BLaER1 treated with 17β-estradiol and CSF1 and Interleukin-3, amounts not matched to agents 10 nM and 100 nM (cell line): Measurements from ENCODE around the gene EID3.

Experiments
- H3K27ac ChIP-seq, 11 experiments: shearing (Covaris generic); formaldehyde crosslinking; 2 replicates each; pipeline ENCODE4 v1.8.1; 2022
- H3K27me3 ChIP-seq, 11 experiments: shearing (Covaris generic); formaldehyde crosslinking; 2 replicates each; pipeline ENCODE4 v1.8.1; 2022
- H3K36me3 ChIP-seq, 11 experiments: shearing (Covaris generic); formaldehyde crosslinking; 2 replicates each; pipeline ENCODE4 v1.8.1; 2022
- H3K4me1 ChIP-seq, 10 experiments: shearing (Covaris generic); formaldehyde crosslinking; 2 replicates each; pipeline ENCODE4 v1.8.1; 2022
- H3K4me2 ChIP-seq, 11 experiments: shearing (Covaris generic); formaldehyde crosslinking; 2 replicates each; pipeline ENCODE4 v1.8.1; 2022
- H3K4me3 ChIP-seq, 10 experiments: shearing (Covaris generic); formaldehyde crosslinking; 2 replicates each; pipeline ENCODE4 v1.8.1; 2022
- H3K9ac ChIP-seq, 11 experiments: shearing (Covaris generic); formaldehyde crosslinking; 2 replicates each; pipeline ENCODE4 v1.8.1; 2022
- H3K9me3 ChIP-seq, 11 experiments: shearing (Covaris generic); formaldehyde crosslinking; replicated peaks in 1 of 11; 2 replicates each; pipeline ENCODE4 v1.8.1; 2022
- H4K20me1 ChIP-seq, 11 experiments: shearing (Covaris generic); formaldehyde crosslinking; 2 replicates each; pipeline ENCODE4 v1.8.1; 2022
- Cebpa-rat ChIP-seq, 11 experiments: shearing (Covaris generic); IDR thresholded peaks; 2 replicates each; pipeline ENCODE4 v1.8.1; 2022

EID3 gene

DNA sequence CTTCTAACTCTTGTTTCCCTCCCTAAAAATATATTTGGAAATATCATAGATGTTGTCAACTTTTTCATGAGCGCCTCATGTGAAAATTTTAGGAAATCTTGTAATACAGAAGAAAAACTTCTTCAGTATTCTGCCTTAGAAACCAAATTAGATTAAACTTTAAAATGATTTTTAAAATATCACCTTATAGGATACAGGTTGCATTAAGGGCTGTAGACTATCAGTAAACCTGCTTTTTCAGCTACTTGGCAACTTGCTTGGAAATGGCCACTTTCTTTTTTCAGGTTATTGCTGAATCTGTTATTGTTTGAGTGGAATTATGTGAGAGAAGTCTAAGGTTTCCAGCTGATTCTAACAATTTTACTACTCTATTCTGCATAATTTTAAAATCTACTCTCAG is 9.1 kb downstream of the EID3 start:
- peaks cover 0 to 8% (median 0%) of the 10 kb centered on the region in 10 experiments; a peak in 6 of 20 replicates for H3K4me1 ChIP-seq
- H3K4me3 ChIP-seq: no peak overlapping the region
- H3K9ac ChIP-seq: no peak overlapping the region
- TF ChIP-seq Cebpa-rat (IDR thresholded peaks at IDR 0.05): no peak
- H3K9me3 ChIP-seq: no peaks in the 10 kb centered on the region
- no peaks in the 10 kb centered on the region for H3K27me3 ChIP-seq
- no peak overlapping the region for H3K27ac ChIP-seq
- peaks cover 24 to 100% (median 66%) of the 10 kb centered on the region in 11 experiments for H4K20me1 ChIP-seq
- H3K4me2 ChIP-seq: no peak overlapping the region
- H3K36me3 ChIP-seq: peaks cover 85 to 100% (median 98%) of the 10 kb centered on the region in 11 experiments

DNA sequence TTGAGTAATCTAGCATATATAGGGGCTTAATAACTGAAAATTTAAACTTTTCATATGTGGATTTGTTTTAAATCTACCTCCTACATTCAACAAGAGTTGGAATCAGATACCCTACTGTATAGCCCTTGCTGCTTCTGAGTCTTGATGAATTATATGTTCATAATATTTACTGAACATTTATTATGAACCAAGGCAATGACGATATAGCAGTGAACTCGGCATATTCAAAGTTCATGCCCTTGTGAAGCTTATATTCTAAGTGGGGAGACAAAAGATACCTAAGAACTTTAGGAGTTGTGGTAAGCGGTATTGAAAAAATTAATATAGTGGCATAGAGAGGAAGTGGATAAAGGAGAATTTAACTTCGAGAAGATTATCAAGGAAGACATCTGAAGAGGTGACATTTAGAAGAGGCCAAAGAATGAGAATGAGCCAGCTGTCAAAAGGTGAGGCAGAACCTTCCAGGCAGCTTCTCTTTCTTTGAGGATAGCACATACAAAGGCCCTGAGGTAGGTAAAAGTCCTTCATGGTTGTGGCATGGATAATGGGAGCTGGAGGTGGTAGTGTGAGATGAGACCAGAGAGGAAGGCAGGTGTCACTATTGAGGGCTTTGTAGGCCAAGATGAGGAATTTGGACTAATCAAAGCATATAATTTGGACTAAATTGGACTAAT is 10.2 kb downstream of the EID3 start:
- no peak overlapping the region for H3K4me3 ChIP-seq
- no peak overlapping the region for H3K27ac ChIP-seq
- no peaks in the 10 kb centered on the region for H3K27me3 ChIP-seq
- H3K9ac ChIP-seq: no peak overlapping the region
- H3K36me3 ChIP-seq: peaks cover 95 to 100% (median 99%) of the 10 kb centered on the region in 11 experiments
- H3K4me1 ChIP-seq: peaks cover 0 to 8% (median 0%) of the 10 kb centered on the region in 10 experiments; a peak in 6 of 20 replicates
- H4K20me1 ChIP-seq: peaks cover 17 to 100% (median 64%) of the 10 kb centered on the region in 11 experiments; a peak in 20 of 22 replicates
- peak overlapping the region in 1 of 11 experiments; percentile 42; a peak in 2 of 22 replicates for H3K4me2 ChIP-seq
- no peaks in the 10 kb centered on the region for H3K9me3 ChIP-seq
- TF ChIP-seq Cebpa-rat (IDR thresholded peaks at IDR 0.05): no peak

DNA sequence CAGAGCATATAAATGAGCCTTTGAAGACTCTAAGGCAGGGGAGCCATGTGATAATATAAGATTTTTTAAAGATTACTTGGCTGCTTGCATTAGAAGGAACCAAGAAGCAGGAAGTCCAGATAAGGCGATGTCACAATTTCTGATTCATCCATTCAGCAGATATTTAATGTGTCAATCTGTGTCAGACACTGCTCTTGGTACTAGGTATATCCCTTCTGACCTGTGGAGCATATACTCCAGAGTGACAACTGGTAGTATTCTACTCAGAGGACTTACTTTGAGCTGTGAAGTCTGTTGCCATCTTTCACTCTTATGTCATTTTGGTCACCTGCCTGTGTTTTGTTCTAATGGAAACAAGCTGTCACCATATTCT is 10.7 kb downstream of the EID3 start:
- H3K36me3 ChIP-seq: peaks cover 97 to 100% (median 99%) of the 10 kb centered on the region in 11 experiments
- peaks cover 11 to 100% (median 58%) of the 10 kb centered on the region in 11 experiments; a peak in 20 of 22 replicates for H4K20me1 ChIP-seq
- H3K9me3 ChIP-seq: no peaks in the 10 kb centered on the region
- H3K4me2 ChIP-seq: peak overlapping the region in 1 of 11 experiments; percentile 42; a peak in 2 of 22 replicates
- no peak overlapping the region for H3K27ac ChIP-seq
- no peaks in the 10 kb centered on the region for H3K27me3 ChIP-seq
- no peak overlapping the region for H3K4me3 ChIP-seq
- no peak for TF ChIP-seq Cebpa-rat (IDR thresholded peaks at IDR 0.05)
- peaks cover 0 to 8% (median 0%) of the 10 kb centered on the region in 10 experiments; a peak in 6 of 20 replicates for H3K4me1 ChIP-seq
- no peak overlapping the region for H3K9ac ChIP-seq

DNA sequence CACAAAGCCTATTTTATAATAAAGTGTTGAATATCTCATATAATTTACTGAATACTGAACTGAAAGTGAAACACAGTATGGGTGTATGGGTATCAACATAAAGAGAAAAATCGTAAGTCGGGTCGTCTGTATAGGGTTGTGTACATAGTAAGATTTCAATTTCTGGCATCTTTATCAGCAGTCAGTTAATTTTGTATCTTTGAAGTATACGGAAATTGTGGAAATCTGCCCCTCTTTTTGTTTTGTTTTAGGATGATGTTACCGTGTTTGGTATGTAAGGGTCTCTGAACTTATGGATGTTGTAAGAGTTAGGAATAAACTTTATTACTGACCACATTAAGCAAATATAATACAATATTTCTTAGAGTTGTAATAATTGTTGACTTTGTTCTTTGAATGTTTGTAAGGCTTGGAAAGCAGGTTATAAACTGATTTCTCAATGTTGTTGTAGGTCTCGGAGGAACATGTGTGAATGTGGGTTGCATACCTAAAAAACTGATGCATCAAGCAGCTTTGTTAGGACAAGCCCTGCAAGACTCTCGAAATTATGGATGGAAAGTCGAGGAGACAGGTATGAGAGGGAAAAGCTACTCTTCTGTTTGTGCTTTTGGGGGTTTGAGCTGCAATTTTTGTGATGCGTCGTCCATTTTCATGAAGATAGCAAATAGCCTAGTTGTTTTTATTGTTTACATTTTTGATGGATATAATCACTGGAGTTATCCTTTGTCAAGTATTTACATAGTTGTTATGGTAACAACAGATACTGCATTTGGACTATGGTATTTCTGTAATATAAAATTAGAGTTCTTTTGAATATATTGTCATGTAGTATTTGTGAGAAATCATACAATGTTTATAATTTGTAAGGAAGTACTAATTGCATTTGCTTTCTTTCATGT is 12.0 kb downstream of the EID3 start:
- H4K20me1 ChIP-seq: peaks cover 0 to 100% (median 52%) of the 10 kb centered on the region in 11 experiments; a peak in 18 of 22 replicates

DNA sequence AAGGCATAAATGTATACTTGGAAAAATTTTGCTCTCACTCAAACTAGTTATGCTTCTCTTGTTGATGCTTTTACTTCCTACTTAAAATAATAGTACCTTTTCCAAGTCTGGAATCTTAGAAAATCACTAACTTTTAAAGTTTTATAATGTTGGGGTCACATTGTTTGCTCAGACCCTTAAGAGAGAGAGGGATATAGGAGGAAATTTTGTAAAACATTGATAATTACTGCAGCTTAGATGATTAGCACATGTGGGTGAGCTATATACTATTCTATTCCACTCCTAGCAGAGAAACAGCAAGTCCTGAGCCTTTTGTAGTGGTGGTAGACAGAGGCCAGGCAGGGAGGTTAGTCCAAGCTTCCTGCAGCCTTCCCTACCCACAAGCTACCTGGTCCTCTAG is 13.4 kb downstream of the EID3 start:
- no peak overlapping the region for H3K9ac ChIP-seq
- H3K4me3 ChIP-seq: no peak overlapping the region
- no peak overlapping the region for H3K27ac ChIP-seq
- peaks cover 0 to 98% (median 43%) of the 10 kb centered on the region in 11 experiments; a peak in 17 of 22 replicates for H4K20me1 ChIP-seq
- H3K9me3 ChIP-seq: no peaks in the 10 kb centered on the region; a peak in 1 of 22 replicates
- peaks cover 0 to 8% (median 0%) of the 10 kb centered on the region in 10 experiments; a peak in 6 of 20 replicates for H3K4me1 ChIP-seq
- H3K27me3 ChIP-seq: no peaks in the 10 kb centered on the region
- no peak for TF ChIP-seq Cebpa-rat (IDR thresholded peaks at IDR 0.05)
- peaks cover 100% of the 10 kb centered on the region in 11 experiments for H3K36me3 ChIP-seq
- H3K4me2 ChIP-seq: no peak overlapping the region

More for the DNA sequence above, 12.0 kb downstream of the EID3 start:
- Histone ChIP-seq H3K9ac (no peak overlapping the region), H3K4me1 (peaks cover 0 to 8% (median 0%) of the 10 kb centered on the region in 10 experiments; a peak in 6 of 20 replicates), H3K27me3 (no peaks in the 10 kb centered on the region), H3K27ac (no peak overlapping the region), H3K4me3 (no peak overlapping the region), H3K4me2 (no peak overlapping the region), H3K9me3 (no peaks in the 10 kb centered on the region), H3K36me3 (peaks cover 99 to 100% (median 100%) of the 10 kb centered on the region in 11 experiments)
- no peak for TF ChIP-seq Cebpa-rat (IDR thresholded peaks at IDR 0.05)

DNA sequence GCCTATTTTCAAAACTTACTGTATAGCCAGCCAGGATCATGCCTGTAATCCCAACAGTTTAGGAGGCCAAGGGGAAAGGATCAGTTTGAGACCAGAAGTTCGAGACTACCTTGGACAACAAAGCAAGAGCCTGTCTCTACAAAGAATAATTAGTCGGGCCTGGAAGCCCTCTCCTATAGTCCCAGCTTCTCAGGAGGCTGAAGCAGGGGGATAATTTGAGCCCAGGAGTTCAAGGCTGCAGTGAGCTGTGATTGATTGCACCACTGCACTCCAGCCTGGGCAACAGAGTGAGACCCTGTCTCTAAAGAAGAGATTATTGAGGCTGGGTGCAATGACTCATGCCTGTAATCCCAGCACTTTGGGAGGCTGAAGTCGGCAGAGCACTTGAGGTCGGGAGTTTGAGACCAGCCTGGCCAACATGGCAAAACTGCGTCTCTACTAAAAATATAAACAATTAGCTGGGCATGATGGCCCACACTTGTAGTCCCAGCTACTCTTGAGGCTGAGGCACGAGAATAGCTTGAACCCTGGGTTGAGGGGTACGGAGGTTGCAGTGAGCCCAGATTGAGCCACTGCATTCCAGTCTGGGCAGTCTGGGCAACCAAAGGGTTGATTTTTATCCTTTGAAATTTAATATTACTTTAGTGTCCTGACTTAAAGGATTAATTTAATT is 14.1 kb downstream of the EID3 start:
- TF ChIP-seq Cebpa-rat (IDR thresholded peaks at IDR 0.05): no peak
- no peaks in the 10 kb centered on the region for H3K27me3 ChIP-seq
- peaks cover 0 to 3% (median 0%) of the 10 kb centered on the region in 11 experiments; a peak in 2 of 22 replicates for H3K9me3 ChIP-seq
- H4K20me1 ChIP-seq: peaks cover 0 to 95% (median 36%) of the 10 kb centered on the region in 11 experiments; a peak in 17 of 22 replicates
- peaks cover 99 to 100% (median 100%) of the 10 kb centered on the region in 11 experiments for H3K36me3 ChIP-seq
- H3K4me3 ChIP-seq: no peak overlapping the region
- peaks cover 0 to 8% (median 0%) of the 10 kb centered on the region in 10 experiments; a peak in 6 of 20 replicates for H3K4me1 ChIP-seq
- H3K9ac ChIP-seq: no peak overlapping the region
- H3K4me2 ChIP-seq: no peak overlapping the region
- H3K27ac ChIP-seq: no peak overlapping the region

DNA sequence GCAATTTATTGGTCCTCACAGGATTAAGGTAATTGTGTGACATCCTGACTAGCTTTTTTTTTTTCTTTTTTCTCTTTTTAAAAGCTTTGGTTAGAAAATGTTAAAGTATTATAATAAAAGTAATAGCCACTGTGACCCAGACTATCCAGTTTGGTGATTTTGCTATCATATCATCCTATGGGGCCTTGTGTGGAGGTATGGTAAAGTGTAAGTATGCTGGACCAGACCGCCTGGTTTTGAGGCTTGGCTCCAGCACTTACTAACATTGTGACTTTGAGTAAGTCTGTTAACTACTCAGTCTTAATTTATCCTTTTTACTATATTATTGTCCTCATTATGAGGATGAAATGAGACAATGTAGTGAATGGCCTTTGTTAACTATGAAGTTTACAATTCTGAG is 15.5 kb downstream of the EID3 start:
- Histone ChIP-seq H3K4me3 (no peak overlapping the region), H3K36me3 (peaks cover 89 to 92% (median 91%) of the 10 kb centered on the region in 11 experiments), H3K4me1 (peaks cover 0 to 4% (median 0%) of the 10 kb centered on the region in 10 experiments; a peak in 6 of 20 replicates), H3K27me3 (no peaks in the 10 kb centered on the region), H3K27ac (no peak overlapping the region), H3K9me3 (peaks cover 0 to 3% (median 0%) of the 10 kb centered on the region in 11 experiments; a peak in 2 of 22 replicates), H4K20me1 (peaks cover 0 to 81% (median 36%) of the 10 kb centered on the region in 11 experiments; a peak in 17 of 22 replicates), H3K9ac (no peak overlapping the region), H3K4me2 (no peak overlapping the region)
- TF ChIP-seq Cebpa-rat (IDR thresholded peaks at IDR 0.05): no peak

DNA sequence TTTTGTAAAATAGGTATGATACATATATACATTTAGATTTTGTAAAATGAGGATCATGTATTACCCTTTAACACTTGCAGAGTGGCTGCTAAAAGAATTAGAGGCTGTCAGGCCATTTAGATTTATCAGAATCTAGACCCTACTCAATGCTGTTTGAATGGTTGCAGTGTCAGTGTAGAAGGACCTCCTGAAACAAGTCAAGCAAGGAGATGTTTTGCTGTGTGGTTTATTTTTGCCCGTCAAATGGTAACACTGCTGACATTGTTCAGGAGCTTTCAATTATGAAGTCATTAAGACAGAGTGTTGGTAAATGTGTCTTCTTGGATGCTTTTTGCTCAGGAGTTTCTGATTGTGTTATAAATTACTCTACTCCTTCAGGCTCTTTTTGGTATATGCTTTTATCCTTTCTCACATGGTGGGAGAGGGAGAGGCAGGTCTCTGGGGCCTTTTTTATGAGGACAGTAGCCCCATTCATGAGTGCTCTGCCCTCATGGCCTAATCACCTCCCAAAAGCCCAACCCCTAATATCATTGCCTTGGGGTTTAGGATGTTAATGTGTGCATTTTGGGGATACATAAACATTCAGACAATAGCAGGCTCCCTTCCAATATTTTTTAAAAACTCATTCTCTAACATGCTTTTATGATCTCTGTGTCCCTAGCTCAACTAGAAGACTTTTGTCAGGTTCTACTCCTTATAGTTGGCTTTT is 16.5 kb downstream of the EID3 start:
- no peak for TF ChIP-seq Cebpa-rat (IDR thresholded peaks at IDR 0.05)
- Histone ChIP-seq H3K9me3 (peaks cover 0 to 3% (median 0%) of the 10 kb centered on the region in 11 experiments; a peak in 2 of 22 replicates), H3K27me3 (no peaks in the 10 kb centered on the region), H3K9ac (no peak overlapping the region), H3K4me1 (no peaks in the 10 kb centered on the region), H3K36me3 (peaks cover 89 to 92% (median 91%) of the 10 kb centered on the region in 11 experiments), H3K27ac (no peak overlapping the region), H4K20me1 (peaks cover 0 to 79% (median 28%) of the 10 kb centered on the region in 11 experiments; a peak in 15 of 22 replicates), H3K4me2 (no peak overlapping the region), H3K4me3 (no peak overlapping the region)
